HEK293 (cell line): ENCODE results near the gene HDAC10.
A peak's percentile ranks its signal among the peaks of the same experiment; 100 is the strongest.

Experiments
- CTCF ChIA-PET: fragments of 350-600 bp; formaldehyde crosslinking; extraction: SDS; loops from one replicate; lab custom pipeline; 2021; ENCODE audit warnings: antibody characterized with exemption; lab: Yijun Ruan, JAX
- POLR2A ChIA-PET: fragments of 300-600 bp; formaldehyde crosslinking; extraction: SDS; loops from one replicate; lab custom pipeline; 2020; ENCODE audit warnings: antibody characterized with exemption, inconsistent platforms; lab: Yijun Ruan, JAX
- H3K27ac ChIP-seq: fragments of 200-500 bp; sonication (Bioruptor generic); 2 replicates; pipeline ENCODE4 v1.5.1; 2014; ENCODE audit warnings: low read depth, low read length, control low read depth, inconsistent platforms; ENCODE audit errors: extremely low read depth
- H3K36me3 ChIP-seq, 2 experiments: fragments of 200-500 bp in 1 of 2; sonication (Bioruptor generic) in 1 of 2; 1 replicate in 1 of 2; 2 replicates in 1 of 2; pipeline ENCODE4 v1.5.1; 2014 to 2017; ENCODE audit warnings: inconsistent platforms in 2 of 2, low read length in 2 of 2; ENCODE audit not compliant: control insufficient read depth in 2 of 2, insufficient read depth in 1 of 2
- H3K4me1 ChIP-seq: fragments of 200-500 bp; sonication (Bioruptor generic); 2 replicates; pipeline ENCODE4 v1.5.1; 2014; ENCODE audit warnings: mild to moderate bottlenecking, low read length, inconsistent platforms; ENCODE audit not compliant: control insufficient read depth, insufficient read depth
- H3K4me3 ChIP-seq: 2 replicates; pipeline ENCODE4 v1.5.1; 2011; ENCODE audit warnings: low read depth, mild to moderate bottlenecking, control low read depth, low read length, moderate library complexity
- H3K9me3 ChIP-seq: fragments of 200-500 bp; sonication (Bioruptor generic); 2 replicates; pipeline ENCODE4 v1.5.1; 2014; ENCODE audit warnings: low read depth, low read length, inconsistent platforms; ENCODE audit not compliant: control insufficient read depth, insufficient read depth
- BCL11A ChIP-seq: fragments of 450-650 bp; formaldehyde crosslinking; IDR thresholded peaks from 2 replicates; pipeline ENCODE4 v1.5.1; 2016; ENCODE audit warnings: low read depth, missing biosample characterization, missing genetic modification characterization
- GLIS1 ChIP-seq: fragments of 450-650 bp; formaldehyde crosslinking; IDR thresholded peaks from 2 replicates; pipeline ENCODE4 v1.5.1; 2016; ENCODE audit warnings: missing biosample characterization, missing genetic modification characterization
- HOXA7 ChIP-seq: sonication (generic); formaldehyde crosslinking; IDR thresholded peaks from 2 replicates; pipeline ENCODE4 v1.8.1; 2022; ENCODE audit warnings: missing genetic modification reagents, borderline replicate concordance
- KLF9 ChIP-seq: fragments of 450-650 bp; formaldehyde crosslinking; IDR thresholded peaks from 2 replicates; pipeline ENCODE4 v1.5.1; 2016; ENCODE audit warnings: missing biosample characterization, missing genetic modification characterization, low read depth
- MYNN ChIP-seq: fragments of 450-650 bp; formaldehyde crosslinking; IDR thresholded peaks from 2 replicates; pipeline ENCODE4 v1.5.1; 2016; ENCODE audit warnings: missing biosample characterization, missing genetic modification characterization, borderline replicate concordance
- SCRT2 ChIP-seq: fragments of 450-650 bp; formaldehyde crosslinking; IDR thresholded peaks from 2 replicates; pipeline ENCODE4 v1.5.1; 2016; ENCODE audit warnings: missing biosample characterization, missing genetic modification characterization
- SP7 ChIP-seq: fragments of 450-650 bp; formaldehyde crosslinking; IDR thresholded peaks from 2 replicates; pipeline ENCODE4 v1.5.1; 2016; ENCODE audit warnings: missing biosample characterization, missing genetic modification characterization
- TCF7L2 ChIP-seq: IDR thresholded peaks from 2 replicates; pipeline ENCODE4 v1.6.1; 2011; ENCODE audit warnings: low read depth, mild to moderate bottlenecking, inconsistent platforms, low read length, moderate library complexity, borderline replicate concordance
- ZBTB11 ChIP-seq: fragments of 450-650 bp; formaldehyde crosslinking; conservative IDR thresholded peaks from 2 replicates; pipeline ENCODE4 v1.5.1; 2016; ENCODE audit warnings: low read depth, missing biosample characterization, missing genetic modification characterization
- ZBTB6 ChIP-seq: fragments of 450-650 bp; formaldehyde crosslinking; IDR thresholded peaks from 2 replicates; pipeline ENCODE4 v1.5.1; 2017; ENCODE audit warnings: missing biosample characterization, missing genetic modification characterization
- ZIC2 ChIP-seq: fragments of 450-650 bp; formaldehyde crosslinking; IDR thresholded peaks from 2 replicates; pipeline ENCODE4 v1.5.1; 2016; ENCODE audit warnings: missing biosample characterization, missing genetic modification characterization
- ZNF114 ChIP-seq: fragments of 450-650 bp; formaldehyde crosslinking; IDR thresholded peaks from 2 replicates; pipeline ENCODE4 v1.5.0; 2017; ENCODE audit warnings: missing biosample characterization, missing genetic modification characterization
- ZNF174 ChIP-seq: fragments of 450-650 bp; formaldehyde crosslinking; IDR thresholded peaks from 2 replicates; pipeline ENCODE4 v1.5.0; 2017; ENCODE audit warnings: missing biosample characterization, mild to moderate bottlenecking, missing genetic modification characterization
- ZNF354C ChIP-seq: fragments of 450-650 bp; formaldehyde crosslinking; IDR thresholded peaks from 2 replicates; pipeline ENCODE4 v1.5.1; 2016; ENCODE audit warnings: missing biosample characterization, missing genetic modification characterization, low read depth, borderline replicate concordance
- ZNF398 ChIP-seq: fragments of 450-650 bp; formaldehyde crosslinking; IDR thresholded peaks from 2 replicates; pipeline ENCODE4 v1.5.1; 2017; ENCODE audit warnings: missing biosample characterization, missing genetic modification characterization
- ZNF404 ChIP-seq: fragments of 450-650 bp; formaldehyde crosslinking; IDR thresholded peaks from 2 replicates; pipeline ENCODE4 v1.5.1; 2017; ENCODE audit warnings: missing biosample characterization, missing genetic modification characterization
- ZNF518A ChIP-seq: fragments of 450-650 bp; formaldehyde crosslinking; conservative IDR thresholded peaks from 2 replicates; pipeline ENCODE4 v1.5.1; 2016; ENCODE audit warnings: low read depth, missing biosample characterization, missing genetic modification characterization
- ZNF561 ChIP-seq: fragments of 450-650 bp; IDR thresholded peaks from 2 replicates; pipeline ENCODE4 v1.5.1; 2018; ENCODE audit warnings: missing biosample characterization, missing genetic modification characterization, borderline replicate concordance
- ZNF571 ChIP-seq: fragments of 450-650 bp; formaldehyde crosslinking; IDR thresholded peaks from 2 replicates; pipeline ENCODE4 v1.5.0; 2017; ENCODE audit warnings: missing biosample characterization, missing genetic modification characterization
- ZNF580 ChIP-seq: fragments of 450-650 bp; formaldehyde crosslinking; IDR thresholded peaks from 2 replicates; pipeline ENCODE4 v1.5.1; 2016; ENCODE audit warnings: missing biosample characterization, missing genetic modification characterization
- ZNF596 ChIP-seq: fragments of 450-650 bp; IDR thresholded peaks from 2 replicates; pipeline ENCODE4 v1.5.0; 2018; ENCODE audit warnings: missing biosample characterization, mild to moderate bottlenecking, missing genetic modification characterization, moderate library complexity
- ZNF629 ChIP-seq: fragments of 450-650 bp; formaldehyde crosslinking; IDR thresholded peaks from 2 replicates; pipeline ENCODE4 v1.5.1; 2017; ENCODE audit warnings: missing biosample characterization, missing genetic modification characterization
- ZNF837 ChIP-seq: fragments of 450-650 bp; formaldehyde crosslinking; IDR thresholded peaks from 2 replicates; pipeline ENCODE4 v1.5.1; 2016; ENCODE audit warnings: missing biosample characterization, missing genetic modification characterization
- ZNF843 ChIP-seq: fragments of 450-650 bp; formaldehyde crosslinking; IDR thresholded peaks from 2 replicates; pipeline ENCODE4 v1.5.1; 2016; ENCODE audit warnings: missing biosample characterization, missing genetic modification characterization
- ZSCAN23 ChIP-seq: fragments of 450-650 bp; formaldehyde crosslinking; IDR thresholded peaks from 2 replicates; pipeline ENCODE4 v1.5.1; 2016; ENCODE audit warnings: missing biosample characterization, missing genetic modification characterization

The HDAC10 gene

GRCh38 chr22:50250555-50251476 is at the start of gene HDAC10:
Gene HDAC10, minus strand, starts transcription at chr22:50251265. Its CDS starts 233 bp downstream, at chr22:50251032.
- Histone ChIP-seq H3K9me3 (no peaks in the 10 kb centered on the region), H3K4me3 (peak within 1 kb of the TSS; percentile 55), H3K27ac (peak within 1 kb of the TSS; percentile 86), H3K36me3 (peaks cover 8 to 80% of the 10 kb centered on the region in 2 experiments; a peak in 2 of 3 replicates), H3K4me1 (peaks cover 12% of the 10 kb centered on the region)
- ChIA-PET CTCF (interaction anchor here (0.6 to 2.6 kb wide), 17 partner anchors 8 to 401 kb away, joined by 3 to 24 read pairs (median 5); partner anchors contain the start of gene MAPK12), POLR2A (interaction anchor here (0.5 to 2.2 kb wide), 19 partner anchors 10 to 388 kb away, joined by 3 to 20 read pairs (median 5); partner anchors contain the start of genes LMF2, MAPK12, NCAPH2 and PLXNB2)
- TF ChIP-seq ZNF580 (tag by site-specific recombination): no peak
- peak; percentile 77 for TF ChIP-seq ZNF561 (tag by site-specific recombination)
- TF ChIP-seq HOXA7 (CRISPR knock-in tag): no peak
- no peak for TF ChIP-seq ZNF571 (tag by site-specific recombination)
- TF ChIP-seq SP7 (tag by site-specific recombination): peak; percentile 46
- TF ChIP-seq ZNF629 (tag by site-specific recombination): no peak
- TF ChIP-seq ZNF404 (tag by site-specific recombination): no peak
- 0 out of 2 replicates have a peak, but pooled peaks have one; percentile 17 for TF ChIP-seq ZIC2 (tag by site-specific recombination)
- TF ChIP-seq ZNF843 (tag by site-specific recombination): 0 out of 2 replicates have a peak, but pooled peaks have one; percentile 17
- TF ChIP-seq ZSCAN23 (tag by site-specific recombination): no peak
- TF ChIP-seq SCRT2: no peak
- TF ChIP-seq KLF9: peak; percentile 73
- TF ChIP-seq ZNF837 (tag by site-specific recombination): peak; percentile 36; the same call in 1 of the 2 replicates
- no peak for TF ChIP-seq ZNF596 (tag by site-specific recombination)
- TF ChIP-seq BCL11A: no peak
- TF ChIP-seq GLIS1 (tag by site-specific recombination): no peak
- TF ChIP-seq TCF7L2: no peak
- no peak for TF ChIP-seq ZNF174 (tag by site-specific recombination)
- peak; percentile 38; the same call in 1 of the 2 replicates for TF ChIP-seq ZNF398 (tag by site-specific recombination)
- TF ChIP-seq ZNF354C (tag by site-specific recombination): no peak
- TF ChIP-seq ZBTB11 (tag by site-specific recombination): peak; percentile 50; the same call in 1 of the 2 replicates
- peak; percentile 41; the same call in 1 of the 2 replicates for TF ChIP-seq ZBTB6
- no peak for TF ChIP-seq ZNF114 (tag by site-specific recombination)
- TF ChIP-seq MYNN: no peak
- no peak for TF ChIP-seq ZNF518A (tag by site-specific recombination)
